Effector CD4-positive, alpha-beta T cell (primary cell): ENCODE measurements around the gene EGLN3.
"Not testable (repeated sequence)": the region's sequence is repeated elsewhere in the genome, so short reads cannot be mapped to it uniquely, and the experiment has no call there.

Source experiments
- DNase-seq: peaks from one replicate; pipeline ENCODE4 v3.0.0-alpha.2; 2020

Gene EGLN3

GRCh38 chr14:33934938-33935337 is 15.9 kb downstream of the EGLN3 start:
- DNase-seq, result no peak

- no peak for DNase-seq
These were observed 16.7 kb downstream of the EGLN3 start for GRCh38 chr14:33934043-33934750.

GRCh38 chr14:33933386-33933933 is 17.4 kb downstream of the EGLN3 start:
- DNase-seq, result no peak

- no peak for DNase-seq
These were observed 18.1 kb downstream of the EGLN3 start for GRCh38 chr14:33932576-33933345.

GRCh38 chr14:33932033-33932432 is 18.8 kb downstream of the EGLN3 start:
- DNase-seq, result no peak

- no peak for DNase-seq
These were observed 19.4 kb downstream of the EGLN3 start for GRCh38 chr14:33931461-33931860.

- DNase-seq, result no peak
These were observed 20.4 kb downstream of the EGLN3 start for GRCh38 chr14:33930439-33930838.

GRCh38 chr14:33929799-33930408 is 21.0 kb downstream of the EGLN3 start:
- DNase-seq, result no peak

GRCh38 chr14:33928895-33929294 is 22.0 kb downstream of the EGLN3 start:
- no peak for DNase-seq

- no peak for DNase-seq
These were observed 22.9 kb downstream of the EGLN3 start for GRCh38 chr14:33927944-33928343.

- DNase-seq, result not testable (repeated sequence)
These were observed 23.9 kb downstream of the EGLN3 start for GRCh38 chr14:33926967-33927366.

- DNase-seq, result no peak
These were observed 24.9 kb downstream of the EGLN3 start for GRCh38 chr14:33925946-33926345.

- DNase-seq, result no peak
These were observed 25.6 kb downstream of the EGLN3 start for GRCh38 chr14:33925235-33925634.

GRCh38 chr14:33924566-33925100 is 26.2 kb downstream of the EGLN3 start:
- no peak for DNase-seq

- no peak for DNase-seq
These were observed 28.7 kb downstream of the EGLN3 start for GRCh38 chr14:33922125-33922524.

- DNase-seq, result no peak
These were observed 32.6 kb downstream of the EGLN3 start for GRCh38 chr14:33918256-33918655.

- no peak for DNase-seq
These were observed 33.2 kb downstream of the EGLN3 start for GRCh38 chr14:33917661-33918060.

GRCh38 chr14:33916663-33917565 is 34.0 kb downstream of the EGLN3 start:
- DNase-seq, result no peak

- no peak for DNase-seq
These were observed 35.2 kb downstream of the EGLN3 start for GRCh38 chr14:33915682-33916081.

- no peak for DNase-seq
These were observed 36.0 kb downstream of the EGLN3 start for GRCh38 chr14:33914676-33915516.

GRCh38 chr14:33911046-33911445 is 39.8 kb downstream of the EGLN3 start:
- no peak for DNase-seq
